SU-DHL-6 (cell line): ENCODE results near the gene HOXB7.

Experiments
- H2AFZ ChIP-seq: fragments of 200-600 bp; sonication (generic); 2 replicates; pipeline ENCODE4 v1.6.1; 2014; ENCODE audit warnings: low read depth, mild to moderate bottlenecking, moderate library complexity, mixed read lengths, antibody characterized with exemption, low read length; ENCODE audit not compliant: severe bottlenecking
- H3F3A ChIP-seq: fragments of 200-600 bp; shearing (Covaris generic); 2 replicates; pipeline ENCODE4 v1.6.0; 2016; ENCODE audit warnings: antibody characterized with exemption, mild to moderate bottlenecking; ENCODE audit not compliant: insufficient read depth
- H3K27ac ChIP-seq: fragments of 200-600 bp; sonication (generic); 2 replicates; pipeline ENCODE4 v1.5.1; 2016; ENCODE audit warnings: low read depth, mild to moderate bottlenecking, low read length, moderate library complexity, mixed read lengths
- H3K27me3 ChIP-seq: fragments of 200-600 bp; sonication (generic), shearing (Covaris generic); 2 replicates; pipeline ENCODE4 v1.6.0; 2014; ENCODE audit warnings: mild to moderate bottlenecking, low read length
- H3K36me3 ChIP-seq: fragments of 200-600 bp; sonication (generic); 2 replicates; pipeline ENCODE4 v1.6.1; 2014; ENCODE audit warnings: mild to moderate bottlenecking, low read length, mixed read lengths
- H3K4me2 ChIP-seq: fragments of 300-600, 200-600 bp; shearing (Covaris generic), sonication (generic); 2 replicates; pipeline ENCODE4 v1.6.0; 2014; ENCODE audit warnings: low read length, low read depth, mild to moderate bottlenecking; ENCODE audit not compliant: poor library complexity, severe bottlenecking
- H3K4me3 ChIP-seq: fragments of 200-600 bp; sonication (generic); 2 replicates; pipeline ENCODE4 v1.5.1; 2014; ENCODE audit warnings: antibody characterized with exemption, low read length, mild to moderate bottlenecking, mixed read lengths; ENCODE audit not compliant: insufficient read depth, poor library complexity, severe bottlenecking
- H3K79me2 ChIP-seq: fragments of 200-600 bp; sonication (generic); 2 replicates; pipeline ENCODE4 v1.6.1; 2014; ENCODE audit warnings: mild to moderate bottlenecking, low read length, moderate library complexity; ENCODE audit not compliant: insufficient read depth
- H3K9ac ChIP-seq: fragments of 200-600 bp; sonication (generic); 2 replicates; pipeline ENCODE4 v1.7.0; 2014; ENCODE audit warnings: mild to moderate bottlenecking, low read length
- H3K9me2 ChIP-seq: fragments of 200-600 bp; sonication (generic); replicated peaks from 2 replicates; pipeline ENCODE4 v1.6.1; 2014; ENCODE audit warnings: low read length; ENCODE audit not compliant: insufficient read depth
- H3K9me3 ChIP-seq: fragments of 200-600 bp; sonication (generic); 2 replicates; pipeline ENCODE4 v1.6.1; 2014; ENCODE audit warnings: low read length, mixed read lengths; ENCODE audit not compliant: insufficient read depth
- H4K20me1 ChIP-seq: fragments of 200-600 bp; sonication (generic); 2 replicates; pipeline ENCODE4 v1.6.1; 2014; ENCODE audit warnings: low read depth, mild to moderate bottlenecking, antibody characterized with exemption, low read length, moderate library complexity, mixed read lengths
- CTCF ChIP-seq: fragments of 200-600 bp; sonication (generic); IDR thresholded peaks from one replicate; pipeline ENCODE4 v1.5.1; 2017; ENCODE audit warnings: antibody characterized with exemption, mild to moderate bottlenecking, low read length, moderate library complexity; ENCODE audit not compliant: insufficient read depth, poor library complexity, severe bottlenecking
- EZH2phosphoT487 ChIP-seq: fragments of 200-600 bp; sonication (generic), shearing (Covaris generic); conservative IDR thresholded peaks from 2 replicates; pipeline ENCODE4 v1.6.1; 2018; ENCODE audit warnings: mild to moderate bottlenecking, antibody characterized with exemption, low read length, moderate library complexity, mixed read lengths

Gene HOXB7

GRCh38 chr17:48592057-48592514, 18.7 kb downstream of the HOXB7 start:
- Histone ChIP-seq H3F3A (no peaks in the 10 kb centered on the region), H3K36me3 (no peaks in the 10 kb centered on the region), H3K79me2 (no peaks in the 10 kb centered on the region), H2AFZ (no peak overlapping the region), H3K4me2 (no peak overlapping the region), H3K27me3 (no peaks in the 10 kb centered on the region), H3K4me3 (no peak overlapping the region), H3K9ac (no peak overlapping the region), H4K20me1 (no peaks in the 10 kb centered on the region), H3K9me2 (no peaks in the 10 kb centered on the region), H3K27ac (no peak overlapping the region), H3K9me3 (no peaks in the 10 kb centered on the region)
- no peak for TF ChIP-seq EZH2phosphoT487
- no peak for TF ChIP-seq CTCF

- Histone ChIP-seq H3F3A (no peaks in the 10 kb centered on the region), H3K36me3 (no peaks in the 10 kb centered on the region), H3K9me3 (no peaks in the 10 kb centered on the region), H3K79me2 (no peaks in the 10 kb centered on the region), H2AFZ (no peak overlapping the region), H4K20me1 (no peaks in the 10 kb centered on the region), H3K4me2 (no peak overlapping the region), H3K4me3 (no peak overlapping the region), H3K9me2 (no peaks in the 10 kb centered on the region), H3K27ac (no peak overlapping the region), H3K9ac (no peak overlapping the region), H3K27me3 (no peaks in the 10 kb centered on the region)
- TF ChIP-seq EZH2phosphoT487, result no peak
- no peak for TF ChIP-seq CTCF
These were observed 19.4 kb downstream of the HOXB7 start for GRCh38 chr17:48591255-48592056.

GRCh38 chr17:48590607-48591161, 20.1 kb downstream of the HOXB7 start:
- Histone ChIP-seq H3K4me3 (no peak overlapping the region), H4K20me1 (no peaks in the 10 kb centered on the region), H3K27me3 (no peaks in the 10 kb centered on the region), H3K36me3 (no peaks in the 10 kb centered on the region), H3F3A (no peaks in the 10 kb centered on the region), H3K4me2 (no peak overlapping the region), H2AFZ (no peak overlapping the region), H3K79me2 (no peaks in the 10 kb centered on the region), H3K9ac (no peak overlapping the region), H3K9me2 (no peaks in the 10 kb centered on the region), H3K27ac (no peak overlapping the region), H3K9me3 (no peaks in the 10 kb centered on the region)
- no peak for TF ChIP-seq CTCF
- TF ChIP-seq EZH2phosphoT487, result no peak
